ENCODE data around the gene ZDHHC21.

The ZDHHC21 gene

GRCh38 chr9:14722391-14723035 is 29.3 kb upstream of the ZDHHC21 start, which contains the start of gene CER1:
Gene CER1, minus strand, starts transcription at chr9:14722733. Its CDS starts 61 bp downstream, at chr9:14722672.
- TF ChIP-seq CTCF (IDR thresholded peaks at IDR 0.05; ENCODE audit: borderline replicate concordance, control extremely low read depth, extremely low read depth, insufficient read depth, missing control alignments): no peak
- in situ Hi-C loops (cut with MboI; ENCODE audit: low sequenced_read_pairs, unreplicated experiment): no loop called here
- DNase-seq (ENCODE audit: low spot score): no peak

GRCh38 chr9:14719231-14719923 is 26.1 kb upstream of the ZDHHC21 start:
- DNase-seq (ENCODE audit: low spot score): no peak
- TF ChIP-seq CTCF (IDR thresholded peaks at IDR 0.05; ENCODE audit: borderline replicate concordance, control extremely low read depth, extremely low read depth, insufficient read depth, missing control alignments): no peak
- in situ Hi-C loops (cut with MboI; ENCODE audit: low sequenced_read_pairs, unreplicated experiment): no loop called here

- TF ChIP-seq CTCF (IDR thresholded peaks at IDR 0.05; ENCODE audit: borderline replicate concordance, control extremely low read depth, extremely low read depth, insufficient read depth, missing control alignments): no peak
- DNase-seq (ENCODE audit: low spot score): no peak
- in situ Hi-C loops (cut with MboI; ENCODE audit: low sequenced_read_pairs, unreplicated experiment): no loop called here
These were observed 21.9 kb upstream of the ZDHHC21 start for GRCh38 chr9:14715102-14715501.

- no peak for TF ChIP-seq CTCF (IDR thresholded peaks at IDR 0.05; ENCODE audit: borderline replicate concordance, control extremely low read depth, extremely low read depth, insufficient read depth, missing control alignments)
- in situ Hi-C loops (cut with MboI; ENCODE audit: low sequenced_read_pairs, unreplicated experiment): no loop called here
- DNase-seq (ENCODE audit: low spot score): no peak
These were observed 20.0 kb upstream of the ZDHHC21 start for GRCh38 chr9:14713187-14713767.

- in situ Hi-C loops (cut with MboI; ENCODE audit: low sequenced_read_pairs, unreplicated experiment): no loop called here
- no peak for DNase-seq (ENCODE audit: low spot score)
- TF ChIP-seq CTCF (IDR thresholded peaks at IDR 0.05; ENCODE audit: borderline replicate concordance, control extremely low read depth, extremely low read depth, insufficient read depth, missing control alignments): no peak
These were observed 17.6 kb upstream of the ZDHHC21 start for GRCh38 chr9:14710804-14711203.

GRCh38 chr9:14706530-14707140 is 13.4 kb upstream of the ZDHHC21 start:
- TF ChIP-seq CTCF (IDR thresholded peaks at IDR 0.05; ENCODE audit: borderline replicate concordance, control extremely low read depth, extremely low read depth, insufficient read depth, missing control alignments): no peak
- no peak for DNase-seq (ENCODE audit: low spot score)
- in situ Hi-C loops (cut with MboI; ENCODE audit: low sequenced_read_pairs, unreplicated experiment): no loop called here

Measured in GM13976 (cell line).